GM12874 (cell line): ENCODE data around the gene WNT6.

Source experiments
- CTCF ChIP-seq: IDR thresholded peaks from 2 replicates; pipeline ENCODE4 v1.5.1; 2011; ENCODE audit warnings: low read depth, mild to moderate bottlenecking, control low read depth, low read length, moderate library complexity; ENCODE audit not compliant: insufficient read depth

The WNT6 gene

GRCh38 chr2:218823196-218823855 is 36.3 kb upstream of the WNT6 start:
- TF ChIP-seq CTCF, result no peak

GRCh38 chr2:218824004-218824403 is 35.6 kb upstream of the WNT6 start:
- no peak for TF ChIP-seq CTCF

GRCh38 chr2:218826791-218827190 is 32.8 kb upstream of the WNT6 start:
- no peak for TF ChIP-seq CTCF

GRCh38 chr2:218827701-218828476 is 31.7 kb upstream of the WNT6 start:
- TF ChIP-seq CTCF, result no peak

GRCh38 chr2:218828477-218828778 is 31.2 kb upstream of the WNT6 start:
- TF ChIP-seq CTCF, result no peak

GRCh38 chr2:218829868-218830451 is 29.6 kb upstream of the WNT6 start:
- no peak for TF ChIP-seq CTCF

GRCh38 chr2:218830526-218831306 is 28.9 kb upstream of the WNT6 start:
- TF ChIP-seq CTCF, result no peak
